HG03064 (cell line): ENCODE measurements around the gene RBM38.

Experiments used
- ATAC-seq: cut with Tn5 transposase; IDR thresholded peaks from one replicate; pipeline ENCODE4 v1.9.1; 2021; ENCODE audit warnings: low read depth; ENCODE audit not compliant: unreplicated experiment

The RBM38 gene

DNA sequence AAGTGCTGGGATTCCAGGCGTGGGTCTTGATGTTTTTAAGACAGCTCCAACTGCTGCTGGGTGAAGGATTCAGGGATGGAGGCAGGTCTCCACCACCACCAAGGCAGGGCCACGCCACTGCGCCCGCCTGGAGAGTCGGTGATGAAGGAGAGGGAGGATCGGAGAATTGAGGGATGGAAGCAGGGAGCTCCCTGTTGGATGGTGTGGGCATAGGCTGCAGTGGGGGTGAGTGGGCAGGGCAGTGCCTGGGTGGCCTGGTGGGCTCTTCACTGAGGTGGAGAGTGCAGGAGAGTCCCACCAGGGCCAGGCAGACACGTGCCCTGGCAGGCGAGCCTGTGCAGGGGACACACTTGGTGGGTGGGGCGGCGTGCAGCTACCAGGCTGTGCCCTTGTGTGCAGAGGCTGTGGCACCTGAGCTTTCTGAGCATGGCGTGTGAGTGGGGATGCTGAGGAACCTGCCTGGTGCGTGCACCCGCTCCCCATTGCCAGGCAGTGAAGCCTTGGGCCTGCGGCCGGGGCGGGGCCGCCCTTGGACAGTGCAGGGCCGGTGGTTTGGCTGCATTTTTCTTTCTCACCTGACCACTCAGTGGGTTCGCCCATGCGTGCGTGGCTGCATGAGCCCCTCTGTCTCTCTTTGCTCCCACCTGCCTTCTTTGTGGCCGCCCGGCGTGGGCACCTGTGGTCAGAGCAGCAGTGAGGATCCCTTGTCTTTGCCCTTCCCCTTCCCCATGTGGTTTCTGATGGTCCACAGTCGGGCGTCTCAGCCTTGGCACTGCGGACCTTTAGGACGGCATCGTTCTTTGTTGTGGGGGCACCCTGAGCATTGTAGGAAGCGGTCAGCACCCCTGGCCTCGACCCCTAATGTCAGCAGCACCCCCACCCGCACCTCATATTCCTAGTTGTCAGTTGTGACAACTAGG, 11.3 kb downstream of the RBM38 start:
- no peak for ATAC-seq

DNA sequence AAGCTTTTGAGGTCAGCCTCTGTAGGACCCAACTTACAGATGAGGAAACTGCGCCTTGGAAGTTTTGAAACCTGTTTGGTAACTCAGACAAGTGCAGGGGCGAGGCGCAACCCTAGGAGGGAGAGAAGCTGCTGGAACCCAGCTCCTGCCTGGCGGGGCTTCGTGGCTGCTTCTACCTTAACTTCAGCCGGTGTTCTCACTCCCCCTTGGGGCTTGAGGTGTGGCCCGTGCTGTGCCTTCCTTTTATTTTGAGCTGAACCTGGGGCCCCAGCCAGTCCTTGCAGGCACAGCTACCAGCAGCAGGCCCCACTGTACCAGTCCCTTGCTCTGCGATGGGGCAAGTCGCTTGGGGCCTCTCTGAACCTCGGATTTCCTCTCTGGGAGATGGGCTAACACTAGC, 12.0 kb downstream of the RBM38 start:
- no peak for ATAC-seq

DNA sequence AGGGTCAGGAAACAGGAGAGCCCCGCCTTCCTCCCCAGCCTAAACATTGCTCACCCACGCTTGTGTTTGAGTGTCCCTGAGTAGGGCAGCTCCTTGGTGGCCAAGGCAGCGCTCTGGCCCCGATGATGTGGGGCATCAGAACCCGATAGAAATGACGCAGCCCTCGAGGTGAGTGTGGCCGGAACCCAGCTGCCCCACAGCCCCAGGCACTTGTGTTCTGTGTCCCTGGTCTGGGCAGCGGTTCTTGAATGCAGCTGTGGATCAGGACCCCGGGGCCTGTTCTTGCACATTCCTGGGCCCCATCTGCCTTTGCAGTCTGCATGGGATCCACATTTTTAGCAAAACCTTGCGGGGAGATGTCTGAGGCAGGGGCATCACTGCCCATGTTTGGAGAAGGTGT, 12.8 kb downstream of the RBM38 start:
- no peak for ATAC-seq

DNA sequence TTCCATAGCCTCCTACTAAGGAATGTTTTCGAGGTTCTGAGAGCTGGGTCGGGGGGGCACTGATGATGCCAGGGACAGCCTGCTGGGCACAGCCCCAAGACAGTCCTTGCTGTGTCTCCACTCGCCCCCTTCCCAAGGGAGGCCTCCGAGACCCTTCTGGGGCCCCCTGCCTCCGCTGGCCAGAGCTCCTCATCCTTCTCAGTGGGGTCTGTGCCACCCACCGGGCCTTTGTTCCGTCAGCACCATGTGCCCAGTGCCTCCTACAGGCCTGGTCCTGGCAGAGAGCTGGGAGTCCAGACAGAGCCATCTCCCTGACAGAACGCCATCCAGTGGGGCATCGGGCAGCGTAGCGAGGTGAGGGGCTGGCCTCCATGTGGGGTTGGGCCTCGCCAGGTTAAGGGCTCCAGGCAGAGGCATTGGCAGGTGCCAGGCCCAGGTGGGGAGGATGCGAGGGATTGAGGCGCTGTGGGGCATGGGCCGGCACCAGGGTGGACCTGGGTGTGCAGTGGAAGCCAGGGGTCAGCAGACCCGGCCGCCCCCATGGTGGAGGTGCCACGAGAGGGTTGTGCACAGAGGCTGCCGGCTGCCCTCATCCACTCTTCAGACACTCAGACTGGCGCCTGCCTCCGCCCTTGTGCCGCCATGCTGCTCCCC, 13.3 kb downstream of the RBM38 start:
- ATAC-seq: no peak

DNA sequence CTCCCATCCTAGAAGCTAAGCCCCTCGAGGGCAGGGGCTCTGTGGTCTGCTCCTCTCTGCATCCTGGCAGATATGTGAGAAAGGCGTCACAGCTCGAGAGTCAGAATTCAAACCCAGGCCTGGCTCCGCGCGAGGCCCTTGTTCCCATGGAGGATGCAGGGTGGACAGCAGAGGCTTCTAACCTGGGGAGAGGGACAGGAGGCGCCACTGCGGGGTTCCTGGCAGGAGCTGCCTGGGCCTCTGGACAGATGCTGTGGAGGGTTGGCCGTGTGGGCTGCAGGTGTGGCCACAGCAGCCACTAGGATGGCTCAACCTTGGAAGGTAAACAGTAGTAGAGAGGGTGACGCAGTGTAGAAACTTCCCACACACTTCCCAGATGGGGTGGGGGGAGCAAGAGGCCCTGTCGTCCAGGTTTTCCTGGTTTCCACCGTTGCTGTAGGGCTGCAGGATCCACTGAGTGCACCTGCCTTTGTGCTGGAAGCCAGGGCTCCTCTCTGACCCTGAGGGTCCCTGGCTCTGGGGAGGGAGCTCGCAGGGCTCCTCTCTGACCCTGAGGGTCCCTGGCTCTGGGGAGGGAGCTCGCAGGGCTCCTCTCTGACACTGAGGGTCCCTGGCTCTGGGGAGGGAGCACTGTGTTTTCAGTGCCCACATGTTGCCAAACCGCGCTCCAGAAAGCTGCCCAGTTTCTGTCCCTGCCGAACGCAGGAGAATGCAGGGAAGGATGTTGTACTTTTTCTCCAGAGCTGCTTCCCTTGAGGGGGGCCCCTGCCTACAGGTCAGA, 14.2 kb downstream of the RBM38 start:
- ATAC-seq: no peak

DNA sequence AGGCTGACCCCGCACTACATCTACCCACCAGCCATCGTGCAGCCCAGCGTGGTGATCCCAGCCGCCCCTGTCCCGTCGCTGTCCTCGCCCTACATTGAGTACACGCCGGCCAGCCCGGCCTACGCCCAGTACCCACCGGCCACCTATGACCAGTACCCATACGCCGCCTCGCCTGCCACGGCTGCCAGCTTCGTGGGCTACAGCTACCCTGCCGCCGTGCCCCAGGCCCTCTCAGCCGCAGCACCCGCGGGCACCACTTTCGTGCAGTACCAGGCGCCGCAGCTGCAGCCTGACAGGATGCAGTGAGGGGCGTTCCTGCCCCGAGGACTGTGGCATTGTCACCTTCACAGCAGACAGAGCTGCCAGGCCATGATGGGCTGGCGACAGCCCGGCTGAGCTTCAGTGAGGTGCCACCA, 16.4 kb downstream of the RBM38 start:
- ATAC-seq: no peak

DNA sequence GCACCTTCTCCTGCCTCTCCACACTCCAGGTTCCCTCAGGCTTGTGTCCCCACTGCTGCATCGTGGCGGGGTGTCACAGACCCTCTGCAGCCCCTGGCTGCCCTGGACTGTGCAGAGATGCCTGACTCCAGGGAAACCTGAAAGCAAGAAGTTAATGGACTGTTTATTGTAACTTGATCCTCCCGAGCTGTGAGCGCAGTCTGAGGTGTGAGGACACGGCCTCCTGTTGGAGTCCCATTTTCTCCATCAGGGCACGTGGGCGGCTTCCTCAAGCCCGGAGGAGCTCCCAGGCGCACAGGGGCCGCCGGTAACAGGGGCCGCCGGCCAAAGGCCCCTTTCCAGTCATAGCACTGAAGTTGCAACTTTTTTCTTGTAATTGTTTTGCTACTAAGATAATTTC, 16.9 kb downstream of the RBM38 start:
- ATAC-seq: no peak

DNA sequence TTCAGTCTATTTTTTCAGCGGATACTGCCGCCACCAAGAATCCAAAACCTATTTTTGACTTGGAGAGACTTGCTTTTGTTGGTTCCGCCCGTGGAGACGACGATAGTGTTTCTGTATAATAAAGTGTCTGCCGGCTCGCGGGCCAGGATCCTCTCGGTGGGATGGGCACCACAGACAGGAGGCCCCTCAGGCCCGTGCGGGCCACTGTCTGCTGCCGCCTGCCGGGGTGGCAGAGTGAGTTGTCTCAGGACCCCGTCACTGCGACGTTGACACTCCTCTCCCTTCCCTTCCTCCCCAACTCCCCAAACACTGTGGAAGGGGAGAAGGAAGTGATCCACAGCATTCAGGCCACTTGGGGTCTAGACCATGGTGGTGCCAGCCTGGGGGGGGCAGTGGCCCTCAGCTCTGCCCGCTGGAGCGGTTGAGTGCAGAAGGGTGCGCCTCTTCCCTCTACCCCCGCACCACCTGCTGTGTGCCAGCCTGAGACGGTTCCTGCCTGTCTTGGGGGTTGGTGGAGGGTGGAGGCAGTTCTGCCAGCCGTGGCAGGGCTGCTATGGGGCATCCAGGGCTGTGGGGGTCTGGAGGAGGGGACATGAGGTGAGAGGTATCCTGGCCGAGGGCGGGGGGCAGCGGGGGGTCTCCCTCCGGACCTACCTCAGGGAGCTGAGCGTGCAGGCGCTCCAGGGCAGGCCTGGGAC, 17.5 kb downstream of the RBM38 start:
- no peak for ATAC-seq

DNA sequence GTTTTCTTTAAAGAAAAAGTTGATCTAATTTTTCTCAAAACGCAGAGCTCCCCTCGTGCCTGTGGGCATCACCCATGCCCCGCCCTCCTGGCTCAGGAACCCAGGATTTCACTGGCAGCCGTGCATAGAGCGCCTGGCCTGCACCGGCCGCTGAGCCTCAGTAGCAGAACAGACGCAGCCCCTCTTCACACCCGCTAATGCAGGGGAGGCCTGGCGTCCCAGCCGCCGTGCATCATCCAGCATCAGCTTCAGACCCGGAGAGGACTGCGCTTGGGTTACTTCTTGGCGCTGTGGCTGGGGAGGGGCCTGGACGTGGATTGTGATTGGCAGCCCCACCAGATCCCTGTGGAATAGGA, 18.1 kb downstream of the RBM38 start:
- ATAC-seq: no peak

DNA sequence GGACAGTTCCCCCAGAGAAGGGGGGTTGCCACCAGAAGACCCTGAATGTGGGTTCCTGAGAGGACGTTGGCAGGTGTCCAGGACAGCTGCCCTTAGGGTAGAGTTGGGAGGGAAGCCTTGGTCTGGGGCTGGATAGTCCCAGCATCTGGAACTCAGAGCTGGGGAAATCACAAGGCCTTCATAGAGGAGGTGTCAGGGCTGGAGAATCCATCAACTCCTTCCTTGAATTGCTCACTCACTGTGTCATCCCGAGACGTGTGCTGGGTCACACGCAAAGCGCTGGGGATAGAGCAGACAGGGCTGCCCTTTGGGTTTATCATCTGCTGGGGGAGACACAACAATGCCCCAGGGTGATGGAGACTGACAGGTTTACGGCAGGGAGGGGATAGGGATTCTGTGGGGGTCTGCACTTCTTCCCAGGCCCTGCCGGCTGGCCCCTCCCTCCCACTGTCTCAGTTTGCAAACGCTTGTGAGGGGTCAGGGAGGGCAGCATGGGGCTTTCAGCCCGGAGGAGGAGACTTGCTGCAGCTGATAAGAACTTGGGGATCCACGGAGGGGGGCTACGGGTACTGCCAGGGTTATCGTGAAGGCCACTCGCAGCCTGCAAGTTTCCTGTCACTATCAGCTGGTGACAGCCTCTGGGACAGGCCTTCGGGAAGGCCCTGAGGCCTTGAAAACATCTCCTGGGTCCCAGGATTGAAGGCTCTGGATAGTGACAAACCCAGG, 18.6 kb downstream of the RBM38 start:
- no peak for ATAC-seq

DNA sequence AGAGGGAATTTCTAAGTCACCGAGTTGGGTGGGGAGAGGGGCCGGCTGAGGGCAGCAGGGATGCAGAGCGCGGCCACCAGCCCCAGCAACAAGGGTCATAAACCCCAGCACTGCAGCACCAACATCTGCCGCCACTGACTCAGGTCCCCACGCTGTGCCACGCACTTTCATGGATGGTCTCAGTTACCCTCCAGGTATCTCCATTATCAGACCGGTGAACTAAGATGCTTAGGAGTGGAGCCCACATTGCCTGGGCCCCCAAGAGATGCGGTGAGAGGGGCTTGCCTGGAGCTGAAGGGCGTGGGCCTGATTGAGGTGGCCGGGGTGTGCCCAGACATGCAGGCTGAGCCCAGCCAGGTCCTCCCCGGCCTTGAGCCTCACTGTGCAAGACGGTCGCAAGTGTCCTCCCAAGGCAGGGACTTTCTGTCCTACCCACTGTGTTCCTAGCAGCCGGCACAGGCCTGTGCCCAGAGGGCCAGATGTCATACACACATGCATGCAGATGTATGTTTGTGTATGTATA, 19.3 kb downstream of the RBM38 start:
- ATAC-seq: no peak

DNA sequence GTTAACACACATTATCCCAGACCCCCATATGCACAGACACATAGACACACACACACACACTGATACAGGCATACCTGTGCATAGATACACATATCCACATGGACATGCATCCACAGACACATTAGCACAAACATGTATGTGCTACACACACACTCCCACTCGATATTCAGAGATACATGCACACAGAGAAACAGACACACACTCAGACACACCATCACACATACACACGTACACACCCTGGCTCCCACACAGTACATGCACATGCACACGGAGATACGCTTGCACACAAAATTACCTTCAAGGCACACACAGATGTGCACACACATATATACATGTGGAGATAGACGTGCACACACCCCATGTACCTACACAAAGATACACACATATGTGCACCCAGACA, 19.7 kb downstream of the RBM38 start:
- no peak for ATAC-seq

DNA sequence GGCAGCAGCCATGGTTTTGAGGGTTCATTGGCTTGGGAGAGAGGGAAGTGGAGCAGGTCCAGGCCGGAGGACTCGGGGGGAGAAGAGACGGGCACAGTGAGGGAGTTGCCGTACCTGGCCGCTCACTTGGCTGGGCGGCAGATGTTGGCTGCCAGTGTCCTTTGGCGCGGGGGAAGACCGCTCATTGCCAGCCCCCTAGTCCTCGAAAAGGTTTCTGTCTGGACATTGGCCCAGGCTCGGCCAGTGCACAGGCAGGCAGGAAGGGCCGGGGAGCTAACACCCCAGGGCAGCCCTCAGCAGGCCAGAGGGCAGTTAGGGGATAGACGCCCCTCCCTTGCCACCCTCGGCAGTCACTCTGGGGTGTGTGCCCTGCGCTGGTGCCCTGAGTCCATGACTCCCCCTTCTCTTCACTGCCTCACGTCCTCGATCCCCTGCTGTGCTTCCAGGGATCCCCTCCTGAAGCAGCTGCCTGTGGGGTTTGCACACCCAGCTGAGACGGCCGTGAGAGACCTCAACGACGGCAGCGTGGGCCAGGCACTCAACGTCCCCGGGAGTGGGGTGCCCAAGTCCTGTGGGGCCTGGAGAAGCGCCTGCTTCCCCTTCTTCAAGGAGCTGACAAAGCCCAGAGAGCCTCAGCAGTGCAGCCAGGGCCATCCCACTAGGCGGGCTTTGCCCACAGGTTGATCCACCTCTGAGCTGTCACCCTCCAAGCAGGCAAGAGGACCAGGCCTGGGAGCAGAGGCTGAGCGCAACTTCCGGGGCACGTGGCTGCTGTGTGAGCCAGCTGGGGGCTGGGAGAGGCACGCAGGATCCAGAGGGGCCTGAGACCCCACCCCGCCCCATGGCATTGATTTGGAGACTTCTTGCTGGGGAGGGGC, 20.4 kb downstream of the RBM38 start:
- ATAC-seq: no peak

DNA sequence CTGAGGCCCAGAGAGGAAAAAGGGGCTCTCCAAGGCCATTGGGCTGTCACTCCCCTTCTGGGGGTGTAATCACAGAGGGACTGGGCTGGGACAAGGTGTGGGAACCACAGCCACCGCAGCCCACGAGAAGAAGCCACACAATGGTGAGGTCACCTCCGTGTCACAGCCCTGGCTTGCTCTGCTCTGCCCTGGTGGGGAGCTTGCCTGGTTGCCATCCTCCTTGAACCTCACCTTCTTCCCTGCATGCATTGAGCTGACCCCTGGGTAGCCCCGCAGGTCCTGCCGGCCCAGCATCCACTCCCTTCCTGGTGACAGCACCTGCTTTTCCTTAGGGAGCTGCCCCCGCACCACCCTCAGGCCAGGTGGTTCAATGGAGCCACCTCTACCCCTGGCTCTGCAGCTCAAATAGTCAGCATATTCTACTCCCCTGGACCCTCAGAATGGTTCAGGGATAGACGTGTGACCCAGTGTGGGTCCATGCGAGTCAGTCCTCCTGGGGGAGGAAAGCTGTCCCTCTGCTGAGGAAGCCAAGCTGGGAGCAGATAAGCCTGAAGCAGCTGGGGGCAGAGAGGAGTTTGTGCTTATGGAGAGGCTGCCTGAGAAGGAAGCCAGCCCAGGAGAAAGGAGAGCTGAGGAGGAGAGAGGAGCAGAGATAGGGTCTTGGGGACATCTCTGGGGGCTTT, 21.3 kb downstream of the RBM38 start:
- no peak for ATAC-seq

DNA sequence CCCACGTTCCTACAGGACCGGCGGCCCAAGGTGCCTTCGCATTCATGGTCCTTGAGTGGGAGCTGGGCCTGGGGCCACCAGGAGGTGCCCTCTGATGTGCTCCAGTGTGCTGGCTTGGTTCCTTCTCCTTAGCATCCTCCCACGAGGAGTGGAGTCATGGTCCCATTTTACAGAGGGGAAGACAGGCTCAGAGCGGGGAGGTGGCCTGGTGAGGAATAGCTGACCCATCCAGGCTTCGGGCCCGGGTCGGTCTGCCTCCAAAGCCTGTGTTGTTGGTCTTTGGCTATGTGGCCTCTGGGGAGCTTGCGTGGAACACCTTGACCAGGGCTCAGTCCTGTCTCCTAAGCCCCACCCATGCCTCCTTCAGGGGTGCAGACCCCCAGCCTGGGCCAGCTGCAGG, 22.8 kb downstream of the RBM38 start:
- ATAC-seq: no peak

DNA sequence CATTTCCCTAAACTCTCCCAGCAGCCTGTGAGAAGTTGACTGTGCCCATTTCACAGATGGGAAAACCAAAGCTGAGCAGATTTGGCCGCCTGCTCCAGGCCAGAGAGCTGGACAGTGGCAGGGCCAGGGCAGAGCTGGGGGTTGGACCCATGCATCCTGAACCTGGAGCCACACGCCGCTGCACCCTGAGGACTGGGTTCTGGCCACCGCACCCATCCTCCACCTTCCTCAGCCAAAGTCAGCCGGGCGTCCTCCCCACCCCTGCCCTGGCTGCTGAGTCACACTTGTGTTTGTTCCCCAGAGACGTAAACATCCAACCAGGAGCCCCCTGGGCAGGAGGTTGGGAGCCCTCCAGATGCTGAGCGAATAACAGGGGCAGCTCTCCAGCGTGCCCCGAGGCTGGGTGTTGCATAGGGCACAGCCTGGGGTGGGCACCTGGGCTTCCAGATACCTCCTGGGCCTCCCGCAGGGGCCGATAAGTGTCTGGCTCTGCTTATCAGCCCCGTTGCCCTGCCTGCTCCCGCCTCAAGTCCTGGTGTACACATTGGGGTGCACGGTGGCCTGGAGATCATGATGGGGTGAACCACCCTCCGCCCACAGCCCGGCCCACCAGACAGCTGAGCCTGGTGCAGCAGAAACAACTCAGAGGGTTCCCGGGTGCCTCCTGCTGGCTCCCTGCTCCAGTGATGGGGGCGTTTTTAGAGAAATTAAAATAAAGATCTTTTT, 23.8 kb downstream of the RBM38 start:
- no peak for ATAC-seq

DNA sequence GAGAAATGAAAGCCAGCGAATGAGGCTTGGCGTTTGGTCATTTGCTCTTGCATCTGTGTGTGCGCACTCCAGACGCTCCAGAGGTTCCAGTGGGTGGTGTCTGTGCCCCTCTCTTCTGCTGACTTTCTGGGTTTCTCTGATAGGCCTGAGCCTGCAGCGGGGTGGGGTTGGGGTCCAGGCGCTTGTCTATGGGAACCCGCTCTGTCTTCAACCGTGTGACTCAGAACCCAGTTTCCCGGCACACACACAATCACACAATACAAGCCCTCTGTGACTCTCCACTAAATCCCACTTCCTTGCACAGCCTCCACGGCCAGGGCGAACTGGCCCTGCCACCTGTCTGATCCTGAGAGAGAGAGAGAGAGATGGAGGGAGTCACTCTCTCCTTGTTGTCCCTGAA, 24.6 kb downstream of the RBM38 start:
- no peak for ATAC-seq
